RWPE1 (cell line): ENCODE results near the gene SLIT3.
A peak's percentile ranks its signal among the peaks of the same experiment; 100 is the strongest.

ENCODE experiments used
- CTCF ChIA-PET: fragments of 350-600 bp; sonication (Branson Sonifier 250); formaldehyde crosslinking; extraction: SDS; loops from one replicate; lab custom pipeline; 2021; lab: Yijun Ruan, JAX
- POLR2A ChIA-PET: fragments of 400-600 bp; formaldehyde crosslinking; extraction: SDS; loops from one replicate; lab custom pipeline; 2020; ENCODE audit warnings: antibody characterized with exemption; ENCODE audit not compliant: low non-redundant PET; lab: Yijun Ruan, JAX
- DNase-seq: peaks from one replicate; pipeline ENCODE4 v3.0.0; 2012; ENCODE audit warnings: low spot score
- H3K27ac ChIP-seq: fragments of 450-650 bp; 2 replicates; pipeline ENCODE4 v1.5.1; 2017
- TF ChIP-seq, protein P1 (sequence below): fragments of 450-650 bp; conservative IDR thresholded peaks from 2 replicates; pipeline ENCODE4 v1.5.1; 2017; ENCODE audit warnings: low read depth, mild to moderate bottlenecking

The SLIT3 gene

DNA sequence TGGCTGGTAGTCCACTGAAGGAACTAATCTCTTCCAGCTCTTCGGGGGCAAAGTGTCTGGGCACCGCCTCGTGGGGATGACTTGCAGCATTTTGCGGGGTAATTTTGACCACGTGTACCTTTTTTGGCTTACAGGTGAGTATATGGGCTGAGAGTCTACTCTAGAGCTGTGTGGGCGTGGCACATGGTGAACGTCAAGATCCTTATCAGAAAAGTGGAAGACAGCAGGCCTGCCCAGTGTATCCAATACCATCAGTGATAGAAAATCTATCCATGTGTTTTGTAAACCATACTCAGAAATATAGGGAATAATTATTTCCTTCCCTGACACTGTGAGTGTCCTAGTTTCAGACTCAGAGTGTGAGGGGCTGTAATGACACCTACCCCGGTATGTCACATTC is 148.5 kb downstream of the SLIT3 start:
- ChIA-PET POLR2A (no interaction called here), CTCF (no interaction called here)
- TF ChIP-seq, protein P1, sequence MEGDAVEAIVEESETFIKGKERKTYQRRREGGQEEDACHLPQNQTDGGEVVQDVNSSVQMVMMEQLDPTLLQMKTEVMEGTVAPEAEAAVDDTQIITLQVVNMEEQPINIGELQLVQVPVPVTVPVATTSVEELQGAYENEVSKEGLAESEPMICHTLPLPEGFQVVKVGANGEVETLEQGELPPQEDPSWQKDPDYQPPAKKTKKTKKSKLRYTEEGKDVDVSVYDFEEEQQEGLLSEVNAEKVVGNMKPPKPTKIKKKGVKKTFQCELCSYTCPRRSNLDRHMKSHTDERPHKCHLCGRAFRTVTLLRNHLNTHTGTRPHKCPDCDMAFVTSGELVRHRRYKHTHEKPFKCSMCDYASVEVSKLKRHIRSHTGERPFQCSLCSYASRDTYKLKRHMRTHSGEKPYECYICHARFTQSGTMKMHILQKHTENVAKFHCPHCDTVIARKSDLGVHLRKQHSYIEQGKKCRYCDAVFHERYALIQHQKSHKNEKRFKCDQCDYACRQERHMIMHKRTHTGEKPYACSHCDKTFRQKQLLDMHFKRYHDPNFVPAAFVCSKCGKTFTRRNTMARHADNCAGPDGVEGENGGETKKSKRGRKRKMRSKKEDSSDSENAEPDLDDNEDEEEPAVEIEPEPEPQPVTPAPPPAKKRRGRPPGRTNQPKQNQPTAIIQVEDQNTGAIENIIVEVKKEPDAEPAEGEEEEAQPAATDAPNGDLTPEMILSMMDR = no peak
- H3K27ac ChIP-seq = no peak overlapping the region
- no peak for DNase-seq

DNA sequence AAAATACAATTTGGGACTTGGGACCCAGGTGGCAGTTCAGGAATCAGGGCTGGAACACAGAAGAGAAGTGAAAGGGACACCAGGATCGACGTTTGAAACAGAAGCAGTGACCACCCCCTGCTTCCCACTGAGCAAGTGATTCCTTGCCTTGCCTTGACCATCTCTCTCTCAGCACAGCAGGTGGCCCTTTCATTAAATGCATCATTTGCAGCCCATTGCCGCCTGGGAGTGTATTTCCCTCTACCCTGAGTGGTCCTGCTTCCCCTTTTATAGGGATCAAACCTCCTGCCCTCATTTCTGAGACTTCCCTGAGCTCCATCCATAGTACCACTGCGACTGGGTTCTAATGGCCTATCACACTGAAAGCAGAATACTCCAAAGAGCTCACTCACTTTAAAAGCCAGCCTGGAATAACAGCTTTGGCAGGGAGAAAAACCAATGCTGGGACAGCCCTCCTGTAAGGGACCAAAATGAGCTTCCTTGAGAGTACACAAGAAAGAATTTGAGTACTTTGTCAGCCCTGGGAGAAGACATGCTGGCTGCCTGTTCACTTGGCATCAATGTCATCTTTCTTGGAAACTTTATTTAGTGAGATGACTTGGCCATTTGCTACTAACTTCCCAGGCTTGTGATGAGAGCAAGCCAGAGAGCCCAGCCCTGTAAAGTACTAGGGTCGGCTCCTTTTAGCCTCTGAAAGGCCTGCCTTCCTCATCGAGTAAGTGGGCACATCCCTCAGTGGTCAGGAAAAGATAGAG is 149.7 kb downstream of the SLIT3 start:
- TF ChIP-seq, protein P1 = no peak

DNA sequence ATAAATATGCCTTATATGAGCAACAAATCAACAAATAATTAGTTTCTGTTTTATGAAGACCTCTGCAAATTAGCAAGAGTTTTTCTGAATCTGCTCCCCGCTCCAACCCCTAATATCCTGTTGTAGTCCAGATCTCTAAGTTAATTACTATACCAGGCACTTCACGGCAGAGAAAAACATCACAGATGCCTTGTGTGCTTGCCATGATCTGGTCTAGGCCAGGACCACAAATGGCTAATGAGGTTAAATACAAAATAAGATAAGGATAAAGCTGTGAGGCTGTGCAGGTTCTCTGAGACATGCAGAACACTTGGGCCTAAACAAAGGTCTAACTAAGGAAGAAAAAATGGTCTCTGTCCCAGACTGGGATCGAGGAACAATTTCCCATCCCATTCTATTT is 150.8 kb downstream of the SLIT3 start:
- ChIA-PET POLR2A (no interaction called here), CTCF (no interaction called here)
- TF ChIP-seq, protein P1 = no peak
- no peak for DNase-seq
- no peak overlapping the region for H3K27ac ChIP-seq

More for the DNA sequence above, 149.7 kb downstream of the SLIT3 start:
- no peak for DNase-seq
- H3K27ac ChIP-seq = no peak overlapping the region
- POLR2A ChIA-PET = no interaction called here
- CTCF ChIA-PET = no interaction called here

DNA sequence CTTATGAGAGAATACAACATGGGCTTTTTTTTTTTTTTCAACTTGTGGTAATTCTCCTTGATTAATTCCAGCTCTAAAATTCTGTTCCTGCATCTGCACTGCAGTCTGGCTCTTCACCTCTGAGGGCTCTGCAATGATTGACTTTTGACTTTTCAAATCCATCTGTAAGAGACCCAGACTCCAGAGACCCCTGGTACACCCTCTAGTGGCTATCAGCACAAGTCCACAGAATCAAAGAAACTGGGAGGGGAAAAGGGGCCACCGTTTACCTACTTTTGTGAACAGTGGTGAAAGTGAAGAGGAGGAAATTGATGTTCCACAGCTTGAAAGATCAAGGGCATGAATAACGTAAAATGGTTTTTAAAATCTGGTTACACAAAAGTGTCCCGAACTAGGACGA is 151.6 kb downstream of the SLIT3 start:
- CTCF ChIA-PET = no interaction called here

DNA sequence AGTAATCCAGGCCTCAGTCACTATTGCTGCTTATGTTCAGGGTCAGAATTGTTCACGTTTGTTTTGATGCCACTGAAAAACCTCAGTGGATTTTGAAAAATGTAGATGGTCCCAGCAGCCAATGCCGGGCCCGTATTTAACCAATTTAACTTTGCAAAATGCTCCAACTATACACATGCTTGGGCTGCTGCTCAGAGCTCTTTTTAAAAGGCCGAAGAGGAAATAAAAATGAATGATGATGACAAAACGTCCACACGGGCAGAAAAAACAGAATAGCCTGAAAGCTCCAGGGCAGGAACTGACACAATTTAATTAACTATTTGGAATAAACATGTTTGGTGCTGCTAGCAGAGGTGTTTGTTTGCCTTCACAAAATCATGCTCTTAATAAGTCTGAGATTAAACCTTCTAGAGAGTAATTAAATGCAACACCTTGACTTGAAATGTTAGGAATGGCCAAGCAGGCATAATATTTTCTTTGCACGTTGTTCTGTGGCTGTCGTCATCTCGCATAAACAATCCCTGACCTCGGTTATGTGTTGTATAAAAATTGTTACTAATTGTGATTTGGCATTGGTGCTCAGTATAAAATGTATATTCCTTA is 152.7 kb downstream of the SLIT3 start:
- ChIA-PET POLR2A (no interaction called here), CTCF (interaction anchor here (0.6 to 0.7 kb wide), 2 partner anchors 49 to 154 kb away, joined by 3 read pairs; no protein-coding TSS in a partner anchor)
- TF ChIP-seq, protein P1 = no peak
- DNase-seq = no peak
- H3K27ac ChIP-seq = no peak overlapping the region

More for the DNA sequence above, 151.6 kb downstream of the SLIT3 start:
- POLR2A ChIA-PET = no interaction called here
- H3K27ac ChIP-seq = no peak overlapping the region
- TF ChIP-seq, protein P1 = peak; percentile 11; the same call in 1 of the 2 replicates
- no peak for DNase-seq

DNA sequence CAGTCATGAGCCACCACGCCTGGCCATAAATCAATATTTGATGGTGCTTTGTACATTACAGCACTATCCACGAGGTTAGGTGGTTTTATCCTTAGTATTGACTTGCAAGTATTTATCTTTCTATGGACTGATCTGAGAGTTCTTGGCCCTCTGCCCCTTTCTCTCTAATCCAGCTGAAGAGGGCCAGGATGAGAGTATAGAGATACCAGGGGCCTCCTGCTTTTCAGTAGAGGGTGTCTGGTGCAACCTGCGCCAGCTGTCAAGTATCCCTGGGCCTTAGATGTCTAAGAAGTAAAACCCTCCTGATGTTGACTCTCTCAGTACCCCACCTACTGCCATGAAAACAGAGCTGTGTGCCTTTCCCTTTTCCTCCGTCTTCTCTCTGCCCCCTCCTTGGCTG is 153.4 kb downstream of the SLIT3 start:
- ChIA-PET CTCF (no interaction called here), POLR2A (no interaction called here)
- DNase-seq = no peak
- TF ChIP-seq, protein P1 = no peak
- H3K27ac ChIP-seq = no peak overlapping the region
